GM23248 (cell line): ENCODE data around the gene THSD4.

ENCODE experiments used
- EZH2 ChIP-seq: fragments of 200-600 bp; sonication (generic); IDR thresholded peaks from 2 replicates; pipeline ENCODE4 v1.6.1; 2018; ENCODE audit warnings: antibody characterized with exemption, mild to moderate bottlenecking; ENCODE audit not compliant: insufficient read depth, poor library complexity, severe bottlenecking
- EZH2phosphoT487 ChIP-seq: fragments of 200-600 bp; sonication (generic); IDR thresholded peaks from 2 replicates; pipeline ENCODE4 v1.6.1; 2018; ENCODE audit warnings: antibody characterized with exemption, moderate library complexity, mild to moderate bottlenecking, low read depth; ENCODE audit not compliant: insufficient read depth

GRCh38 chr15:71104636-71105035 lies 10.6 kb upstream of the THSD4 start:
- no peak for TF ChIP-seq EZH2
- no peak for TF ChIP-seq EZH2phosphoT487
